GM21529 (cell line): ENCODE data around the gene CCDC71.
A peak's percentile ranks its signal among the peaks of the same experiment; 100 is the strongest.

Source experiments
- ATAC-seq: cut with Tn5 transposase; IDR thresholded peaks from one replicate; pipeline ENCODE4 v1.9.1; 2021; ENCODE audit not compliant: unreplicated experiment

CCDC71 gene

DNA sequence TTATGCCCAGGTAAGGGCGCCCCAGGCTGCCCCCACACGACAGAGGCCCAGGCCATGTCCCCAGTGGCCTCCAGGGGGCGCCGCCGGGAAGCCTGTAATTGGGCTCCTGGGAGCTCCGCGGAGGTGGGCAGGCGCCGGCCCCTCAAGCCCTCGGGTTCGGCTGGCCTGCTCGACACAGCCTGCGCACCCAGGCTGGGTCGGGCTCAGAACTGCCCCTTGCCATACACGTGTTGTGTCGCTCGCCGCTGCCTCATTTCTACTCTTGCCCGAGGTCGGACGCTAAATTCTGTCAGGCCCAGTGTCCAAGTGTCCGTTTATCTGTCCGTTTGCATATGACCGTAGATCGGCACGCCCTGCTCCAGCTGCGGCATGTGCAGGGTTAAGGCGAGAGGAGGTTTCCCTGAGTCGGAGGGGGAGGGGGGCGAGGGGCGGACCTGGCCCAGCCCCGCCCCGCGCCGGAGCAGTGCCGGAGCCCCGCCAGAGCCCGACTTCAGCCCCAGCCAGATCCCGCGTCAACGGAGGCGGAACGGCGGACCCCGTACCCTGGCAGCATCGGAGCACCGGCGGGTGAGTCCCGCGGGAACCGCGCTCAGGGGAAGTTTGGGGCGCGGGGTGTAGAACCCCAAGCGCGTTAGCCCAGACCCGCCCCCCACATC lies 5.1 kb upstream of the CCDC71 start, which contains the start of gene KLHDC8B:
KLHDC8B (plus strand) TSS at position 480 of the 656 bp plus-strand sequence. CDS start 1,172 bp downstream, outside the sequence.
- peak; percentile 72 for ATAC-seq

DNA sequence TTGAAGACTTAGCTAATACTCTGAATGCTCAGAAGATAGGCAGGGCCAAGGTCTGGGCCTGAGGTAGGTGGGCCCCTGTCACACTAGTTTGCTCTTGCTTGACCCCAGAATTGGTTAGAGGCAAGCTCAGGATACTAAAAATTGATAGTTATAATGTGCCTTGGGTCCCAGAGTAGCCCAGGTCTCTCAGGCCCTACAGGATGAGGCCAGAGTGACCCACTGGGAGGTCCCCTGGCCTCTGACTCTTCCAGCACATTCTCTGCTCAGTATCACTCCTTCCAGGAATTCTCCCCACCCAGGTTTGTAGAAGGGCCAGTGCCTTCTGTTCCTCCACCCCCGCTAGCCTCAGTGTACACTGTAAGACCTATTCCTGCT lies 4.6 kb upstream of the CCDC71 start:
- no peak for ATAC-seq

DNA sequence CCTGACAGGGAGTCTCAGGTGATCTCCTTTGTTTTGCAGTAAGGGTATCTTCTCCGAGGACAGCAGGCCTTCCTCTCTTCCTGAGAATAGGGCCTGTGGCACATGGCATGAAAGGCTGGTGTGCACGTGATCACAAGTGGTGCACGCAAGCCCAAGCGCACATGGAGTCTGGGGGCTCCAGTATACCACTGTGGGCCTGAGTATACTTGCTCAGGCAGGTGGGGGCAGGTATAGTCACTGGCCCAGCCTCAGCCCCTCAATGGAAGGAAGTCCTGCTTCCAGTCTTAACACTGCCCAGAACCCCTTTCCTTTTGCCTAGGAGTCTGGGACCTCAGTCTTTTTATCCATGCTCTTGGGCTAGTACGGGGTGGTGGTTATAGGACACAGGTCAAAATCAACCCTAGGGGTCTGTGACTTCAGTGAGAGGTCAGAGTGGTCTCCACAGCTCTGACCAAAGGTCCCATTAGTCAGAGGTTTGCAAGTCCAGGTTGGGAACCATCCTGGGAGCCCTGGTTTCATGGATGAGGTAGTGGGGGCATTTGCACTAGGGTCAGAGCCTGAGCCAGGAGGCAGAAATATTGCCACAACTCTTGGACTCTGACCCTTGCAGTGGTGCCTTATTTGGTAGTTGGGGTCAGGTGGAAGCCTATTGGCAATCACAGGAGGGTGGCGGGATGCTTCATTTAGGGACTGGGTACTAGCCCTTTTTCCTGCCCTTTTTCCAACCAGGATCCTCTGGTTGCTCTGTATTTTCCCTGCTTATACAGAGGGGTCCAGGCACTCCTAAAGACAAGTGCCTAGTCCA lies 823 bp upstream of the CCDC71 start:
- ATAC-seq = no peak

DNA sequence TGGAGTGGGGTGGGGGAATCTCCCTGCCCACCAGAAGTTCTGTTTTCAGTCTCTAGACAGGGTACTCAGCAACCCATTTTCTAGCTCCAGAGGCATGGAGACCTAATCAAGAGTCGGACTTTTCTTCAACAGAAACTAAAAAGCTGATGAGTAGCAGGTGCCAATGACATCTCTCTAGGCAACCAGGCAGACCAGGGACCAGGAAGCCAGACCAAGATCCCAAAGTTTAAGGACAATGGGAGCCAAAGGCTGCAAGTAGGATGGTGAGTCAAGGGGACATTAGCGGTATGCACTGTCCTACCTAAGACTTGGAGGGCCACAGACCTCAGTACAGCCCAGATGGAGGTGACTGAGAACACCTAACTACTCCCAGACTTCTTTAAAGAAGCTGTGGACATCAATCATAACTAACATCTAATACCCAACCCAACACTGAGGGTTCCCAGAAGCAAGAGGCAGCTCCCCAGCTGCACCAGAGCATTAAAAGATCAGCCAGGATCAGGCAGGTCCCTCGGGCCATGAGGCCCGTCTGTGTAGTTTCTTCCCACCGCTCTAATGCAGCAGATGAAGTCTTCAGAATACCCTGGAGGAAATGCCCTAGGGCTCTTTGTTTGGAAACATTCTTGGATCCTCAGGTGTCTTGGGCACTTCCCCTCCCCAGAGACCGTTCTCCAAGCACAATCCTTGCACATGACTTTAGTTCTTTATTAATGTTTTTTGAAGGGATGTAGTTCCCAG lies 979 bp downstream of the CCDC71 start:
- no peak for ATAC-seq

DNA sequence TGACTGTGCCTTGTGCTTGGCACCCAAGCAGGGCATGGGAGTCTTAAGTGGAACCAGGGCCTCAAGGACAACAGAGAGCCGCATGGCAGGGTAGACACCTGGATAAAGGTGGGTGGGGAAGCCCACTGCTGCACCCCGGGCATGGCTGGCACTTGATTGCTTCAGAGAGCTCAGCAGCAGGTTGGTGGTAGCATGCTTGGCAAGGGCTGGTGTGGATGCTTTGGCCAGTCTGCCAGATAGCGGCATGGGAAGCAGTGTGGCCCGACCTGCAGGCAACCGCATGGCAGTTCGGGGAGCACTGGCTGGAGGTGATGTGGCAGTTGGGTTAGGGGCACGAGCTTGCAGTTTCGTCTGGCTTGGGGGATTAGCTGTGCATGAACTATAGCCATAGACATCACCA lies 2.5 kb downstream of the CCDC71 start:
- ATAC-seq = no peak

DNA sequence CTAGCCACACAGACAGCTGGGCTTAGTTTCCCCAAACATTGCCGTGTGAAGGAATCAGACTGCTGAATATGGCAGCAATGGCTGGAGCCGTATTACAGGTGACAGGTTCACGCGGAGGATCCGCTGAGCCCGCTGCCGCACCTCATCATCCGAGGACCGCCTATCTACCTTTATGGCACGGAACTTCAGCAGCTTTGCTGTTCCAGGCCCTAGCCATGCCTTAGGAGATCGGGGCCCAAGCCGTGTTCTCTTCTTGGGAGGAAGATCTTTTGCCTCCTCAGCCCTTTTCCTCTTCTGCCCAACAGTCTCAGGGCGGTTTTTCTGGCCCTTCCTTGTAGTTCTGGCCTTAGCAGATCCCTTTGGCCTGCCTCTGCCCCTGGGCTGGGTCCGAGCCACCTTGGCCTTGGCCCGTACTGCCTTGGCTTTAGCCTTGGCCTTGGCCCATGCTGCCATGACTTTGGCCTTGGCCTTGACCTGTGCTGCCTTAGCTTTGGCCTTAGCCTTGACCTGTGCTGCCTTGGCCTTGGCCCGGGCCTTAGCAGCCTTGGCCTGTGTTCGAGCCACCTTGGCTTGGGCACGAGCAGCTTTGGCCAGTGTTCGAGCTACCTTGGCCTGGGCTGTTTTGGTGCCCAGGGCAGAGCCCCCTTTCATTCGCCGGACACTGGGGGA lies 3.2 kb downstream of the CCDC71 start:
- ATAC-seq = no peak

DNA sequence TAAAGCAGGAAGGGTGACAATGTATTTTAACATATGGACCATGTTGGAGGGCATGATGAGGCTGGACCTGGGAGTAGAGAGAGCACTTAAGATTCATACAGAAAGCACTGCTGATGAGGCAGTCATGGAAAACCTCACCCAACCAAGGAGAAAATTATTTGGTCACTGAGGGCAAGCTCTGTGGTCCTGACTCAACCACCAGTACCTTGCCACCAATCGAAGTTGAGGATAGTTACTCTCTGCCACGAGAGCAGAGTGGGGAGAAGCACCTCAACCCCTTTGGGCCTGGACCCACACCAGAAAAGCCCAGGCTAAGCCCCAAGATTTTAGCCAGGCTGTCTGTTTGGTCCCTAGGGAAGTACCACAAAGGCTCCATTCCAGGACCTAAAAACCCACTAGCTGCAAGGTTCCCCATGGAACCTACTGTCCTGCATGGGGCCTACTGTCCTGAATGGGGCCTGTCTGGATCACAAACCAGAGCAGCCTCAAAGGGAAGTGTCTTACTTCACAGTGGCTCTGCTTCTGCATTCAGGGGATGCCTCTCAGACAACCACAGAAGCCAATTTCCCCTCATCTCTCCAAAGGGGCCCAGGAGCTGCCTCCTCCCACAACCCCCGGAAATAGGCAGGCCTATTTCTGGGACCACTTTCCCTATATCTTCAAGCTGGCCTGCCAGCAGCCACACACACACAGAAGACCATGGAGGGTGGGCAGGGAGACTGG lies 4.2 kb downstream of the CCDC71 start:
- no peak for ATAC-seq

DNA sequence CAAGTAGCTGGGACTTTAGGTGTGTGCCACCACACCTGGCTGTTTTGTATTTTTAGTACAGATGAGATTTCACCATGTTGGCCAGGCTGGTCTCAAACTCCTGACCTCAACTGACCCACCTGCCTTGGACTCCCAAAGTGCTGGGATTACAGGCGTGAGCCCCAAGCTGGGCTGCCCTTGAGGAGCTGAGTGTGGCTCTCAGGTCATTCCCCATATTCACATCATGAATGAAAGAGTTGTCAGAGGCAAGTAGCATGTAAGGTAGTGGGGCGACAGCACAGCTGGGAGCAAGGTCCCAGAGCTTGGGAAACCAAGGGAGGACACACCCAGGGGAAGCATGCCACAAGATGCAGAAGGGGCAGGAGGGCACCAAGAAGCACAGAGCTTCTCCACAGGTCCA lies 4.9 kb downstream of the CCDC71 start:
- ATAC-seq = no peak

DNA sequence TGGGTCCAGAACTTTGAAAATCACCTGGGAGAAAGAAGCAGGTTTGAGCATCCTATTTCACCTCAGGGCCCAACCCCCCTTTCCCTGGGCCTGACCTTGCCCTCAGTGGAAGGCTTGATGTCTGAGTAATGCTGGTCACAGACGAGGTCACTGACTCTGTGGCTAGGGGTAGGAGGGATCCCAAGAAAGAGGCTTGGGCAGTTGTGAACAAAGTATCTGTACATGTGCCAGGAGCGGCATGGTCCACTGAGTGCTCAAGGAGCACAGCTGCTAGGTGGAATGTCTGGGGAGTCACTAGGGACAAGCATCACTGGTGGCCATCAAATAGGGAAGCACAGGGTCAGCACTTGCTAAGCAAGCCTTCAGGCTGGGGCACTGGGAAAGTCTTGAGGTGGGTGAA lies 7.3 kb downstream of the CCDC71 start:
- no peak for ATAC-seq

DNA sequence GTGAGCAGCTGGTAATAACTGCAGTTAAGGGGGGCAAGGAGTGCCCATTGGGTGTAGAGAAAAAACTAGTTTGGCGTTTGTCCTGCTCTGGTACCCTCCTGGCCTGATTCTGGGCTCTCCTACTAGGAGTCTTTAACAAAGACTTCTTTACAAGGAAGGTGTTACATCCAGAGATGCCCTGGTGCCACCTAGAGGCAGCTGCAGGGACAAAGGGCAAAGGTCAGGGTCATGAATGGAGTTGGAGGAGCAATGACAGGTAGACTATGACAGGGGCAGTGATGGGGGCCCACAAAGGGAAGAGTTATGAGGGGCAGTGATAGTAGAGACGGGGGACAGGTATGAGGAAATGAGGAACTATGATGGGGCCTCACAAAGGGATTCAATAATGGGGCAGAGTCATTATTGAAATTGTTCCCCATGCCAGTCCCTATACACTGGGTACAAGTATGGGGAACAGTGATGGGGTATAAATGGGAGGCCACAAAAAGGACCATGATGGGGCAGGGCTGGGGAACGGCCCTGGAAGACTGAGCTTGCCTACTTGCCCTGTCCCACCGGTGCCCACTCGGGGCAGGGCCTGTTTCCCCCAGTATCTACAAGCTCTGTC lies 7.9 kb downstream of the CCDC71 start:
- no peak for ATAC-seq

DNA sequence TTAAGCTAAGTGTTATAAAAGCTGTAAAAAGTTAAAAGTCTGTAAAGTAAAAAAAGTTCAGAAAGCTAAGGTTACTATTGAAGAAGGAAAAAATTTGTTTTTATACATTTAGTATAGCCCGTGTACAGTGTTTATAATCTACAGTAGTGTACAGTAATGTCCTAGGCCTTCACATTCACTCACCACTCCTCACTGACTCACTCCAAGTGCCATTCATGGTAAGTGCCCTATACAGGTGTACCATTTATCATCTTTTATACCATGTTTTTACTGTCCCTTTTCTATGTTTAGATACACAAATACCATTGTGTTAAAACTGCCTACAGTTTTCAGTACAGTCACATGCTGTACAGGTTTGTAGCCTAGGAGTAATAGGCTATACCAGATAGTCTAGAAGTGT lies 8.8 kb downstream of the CCDC71 start:
- no peak for ATAC-seq

DNA sequence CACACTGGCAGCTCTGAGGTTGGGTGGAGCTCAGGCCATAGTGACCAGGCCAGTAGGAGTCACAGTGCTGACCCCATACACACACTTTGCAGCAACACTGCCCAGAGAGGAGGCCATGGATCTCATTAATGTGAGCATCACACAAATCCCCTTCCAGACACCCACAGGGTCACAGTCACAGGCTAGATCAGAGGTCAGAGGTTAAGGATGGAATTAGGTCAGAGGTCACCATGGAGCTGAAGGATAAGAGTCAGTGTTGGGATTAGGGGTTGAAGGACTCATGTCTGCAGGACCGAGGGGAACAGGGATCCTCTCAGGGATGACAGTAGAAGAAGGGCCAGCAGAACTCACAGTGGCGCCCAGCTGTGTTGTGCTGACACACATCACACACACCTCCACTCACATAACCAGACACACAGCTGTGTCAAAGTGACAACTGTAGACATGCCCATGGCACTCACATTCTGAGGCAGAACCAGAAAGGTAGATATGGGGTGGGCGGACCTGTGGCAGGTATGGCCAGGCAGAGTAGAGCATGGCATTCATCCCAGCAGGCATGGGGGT lies 12.7 kb downstream of the CCDC71 start:
- ATAC-seq = no peak

DNA sequence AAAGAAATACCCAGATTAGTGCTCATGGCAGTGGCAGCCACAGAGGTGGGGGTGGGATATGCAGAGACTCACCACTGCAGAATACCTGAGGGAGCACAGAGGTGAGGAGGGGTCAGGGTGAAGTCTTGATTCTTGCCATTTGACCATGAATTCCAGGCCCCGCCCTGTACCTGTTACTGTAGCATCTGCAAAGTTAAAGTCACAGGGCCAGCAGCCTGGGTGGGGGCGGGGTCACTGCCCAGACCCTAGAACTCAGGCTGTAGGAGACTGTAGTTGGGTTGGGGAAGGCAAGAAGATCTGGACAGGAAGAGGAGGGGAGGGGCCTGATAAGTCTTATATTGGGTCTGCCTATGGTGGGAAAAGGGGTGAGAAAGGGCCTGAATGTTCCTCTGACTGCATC lies 14.5 kb downstream of the CCDC71 start:
- no peak for ATAC-seq

DNA sequence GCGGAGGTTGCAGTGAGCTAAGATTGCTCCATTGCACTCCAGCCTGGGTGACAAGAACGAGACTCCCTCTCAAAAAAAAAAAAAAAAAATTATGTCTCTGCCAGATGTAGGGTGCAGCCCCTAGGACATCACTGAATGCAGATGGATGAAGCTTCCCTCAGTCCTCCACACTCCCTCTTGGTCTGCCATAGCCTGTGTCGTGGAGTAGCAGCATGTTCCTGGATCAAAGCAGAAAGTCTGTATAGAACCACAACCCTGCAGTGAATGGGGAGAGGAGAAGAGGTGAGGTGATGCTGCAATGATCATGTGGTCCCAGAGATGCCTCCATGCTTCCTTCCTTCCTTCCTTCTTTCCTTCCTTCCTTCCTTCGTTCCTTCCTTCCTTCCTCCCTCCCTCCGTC lies 18.0 kb downstream of the CCDC71 start:
- no peak for ATAC-seq

DNA sequence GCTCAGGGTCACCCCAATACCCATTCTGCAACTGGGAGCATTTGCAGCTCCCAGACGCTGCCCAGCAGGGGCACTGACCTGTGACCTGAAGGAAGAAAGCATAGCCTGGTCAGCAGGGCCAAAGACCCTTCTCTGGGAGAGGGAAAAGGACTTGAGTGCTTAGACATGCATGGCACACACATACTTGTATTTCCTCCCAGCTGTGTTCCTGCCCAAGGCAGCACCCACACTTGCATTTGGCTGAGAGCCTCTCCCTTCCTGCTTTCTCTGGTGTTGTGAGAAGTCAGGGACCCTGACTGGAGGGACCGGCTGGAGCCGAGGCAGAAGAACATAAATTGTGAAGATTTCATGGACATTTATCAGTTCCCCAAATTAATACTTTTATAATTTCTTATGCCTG lies 26.1 kb downstream of the CCDC71 start:
- ATAC-seq = no peak

DNA sequence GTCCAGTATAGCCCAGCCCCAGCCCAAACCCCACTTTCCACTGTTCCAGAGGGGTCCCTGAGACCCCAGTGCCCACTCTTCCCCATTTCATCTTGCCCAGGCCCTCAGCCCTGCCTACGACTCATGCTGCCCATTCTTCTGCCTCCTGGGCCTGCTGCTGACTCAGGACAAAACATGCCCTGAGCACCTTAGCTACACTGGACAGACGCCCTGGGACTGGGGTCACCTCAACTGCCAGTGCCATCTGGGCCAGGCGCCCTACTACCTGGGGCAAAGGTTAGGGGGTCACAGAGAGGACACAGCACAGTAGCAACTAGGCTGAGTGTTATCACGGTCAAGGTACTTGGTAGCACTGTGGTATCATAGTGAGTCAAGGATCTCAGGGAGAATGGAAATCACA lies 30.6 kb downstream of the CCDC71 start:
- no peak for ATAC-seq

DNA sequence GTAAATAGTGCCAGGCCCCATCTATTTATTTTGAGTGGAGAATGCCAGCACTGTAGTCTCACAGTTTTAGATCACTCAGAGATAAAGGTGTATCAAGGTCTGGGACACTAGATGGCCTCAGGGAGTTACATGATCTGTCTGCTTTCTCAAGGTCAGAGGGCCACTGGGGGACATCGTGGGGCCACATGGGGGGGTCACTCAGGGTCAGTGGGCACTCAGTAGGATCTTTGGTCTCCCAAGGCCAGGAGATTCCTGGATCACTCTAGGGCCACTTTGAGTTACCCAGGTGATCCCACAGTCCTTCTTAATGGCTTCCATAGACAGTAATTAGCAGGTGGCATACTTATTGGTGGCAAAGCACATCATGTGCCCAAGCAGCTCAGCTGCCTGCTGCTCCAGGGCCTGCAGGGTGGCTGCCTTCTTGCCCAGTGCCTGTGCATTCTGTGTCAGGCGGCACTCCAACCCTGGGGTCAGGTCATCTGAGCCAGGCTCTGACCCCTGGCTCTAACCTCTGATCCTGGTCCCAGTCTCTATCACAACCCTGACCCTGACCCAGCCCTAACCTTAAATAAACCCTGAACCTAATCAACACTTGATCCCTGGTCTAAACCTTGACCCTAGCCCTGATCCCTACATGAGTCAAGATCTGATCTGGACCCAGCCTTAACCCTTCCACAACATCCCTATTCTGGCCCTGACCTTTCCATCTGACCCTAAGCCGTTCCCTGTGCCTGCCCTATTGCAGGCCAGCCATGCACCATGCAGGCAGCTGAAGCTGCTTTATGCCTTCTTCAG lies 31.5 kb downstream of the CCDC71 start:
- no peak for ATAC-seq

DNA sequence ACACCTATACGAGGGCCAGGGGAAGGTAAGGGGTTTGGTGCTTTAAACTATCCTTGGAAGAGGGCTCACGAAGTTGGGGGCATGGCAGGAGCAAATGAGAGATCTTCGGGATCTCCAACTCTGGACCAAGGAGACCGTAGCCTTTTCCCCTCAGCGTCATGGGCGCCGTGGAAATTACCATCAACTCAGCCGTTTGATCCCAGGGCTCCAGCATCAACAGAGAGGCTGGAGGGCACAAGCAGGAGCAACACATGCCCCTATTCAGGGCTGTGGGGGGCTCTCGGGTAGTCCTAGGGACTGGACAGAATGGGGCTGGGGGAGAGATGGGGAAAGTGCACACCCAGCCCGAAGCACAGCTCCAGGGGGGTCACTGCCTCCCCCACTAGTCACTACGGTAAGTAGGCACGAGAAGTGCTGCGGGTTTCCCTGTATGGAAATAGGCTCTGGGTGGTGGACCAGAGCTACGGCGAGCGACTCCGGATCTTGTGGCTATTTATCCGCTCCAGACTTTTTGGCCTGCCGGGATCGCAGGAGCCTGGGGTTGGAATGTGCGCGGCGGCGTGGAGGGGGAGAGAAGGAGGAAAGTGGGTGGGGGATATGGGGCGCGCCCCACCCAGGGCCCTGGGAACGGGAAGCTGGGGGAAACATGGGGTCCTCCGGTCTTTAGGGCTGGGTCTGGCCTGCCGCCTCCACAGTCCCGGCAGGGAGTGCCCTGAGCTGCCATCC lies 32.7 kb downstream of the CCDC71 start:
- no peak for ATAC-seq
